Uterus (tissue), 4 donors: ENCODE results near the gene RSRC1. TPM values are rescaled to one million over a fixed set of nuclear protein-coding genes. Genes with fewer than 3 reads are reported as not detected.

Experiments used
- DNase-seq, 2 donors: peaks; one replicate each; pipeline ENCODE4 v3.0.0-alpha.2; 2019 to 2020
- H3K27ac ChIP-seq, 2 donors: fragments of 200-600 bp; sonication (generic); 1 replicate in 1 of 2; 2 replicates in 1 of 2; pipeline ENCODE4 v1.5.1; 2016 to 2018
- H3K27me3 ChIP-seq, 2 donors: fragments of 200-600 bp; sonication (generic); one replicate each; pipeline ENCODE4 v1.5.1; 2018 to 2019; ENCODE audit warnings: control low read depth in 1 of 2
- H3K36me3 ChIP-seq, 2 donors: fragments of 200-600 bp; sonication (generic); one replicate each; pipeline ENCODE4 v1.5.1; 2019; ENCODE audit warnings: control low read depth in 1 of 2
- H3K4me1 ChIP-seq, 2 donors: fragments of 200-600 bp; sonication (generic); one replicate each; pipeline ENCODE4 v1.5.1; 2018 to 2019; ENCODE audit warnings: control low read depth in 1 of 2
- H3K4me3 ChIP-seq, 2 donors: fragments of 200-600 bp; sonication (generic); 1 replicate in 1 of 2; 2 replicates in 1 of 2; pipeline ENCODE4 v1.5.1; 2018 to 2019; ENCODE audit warnings: mild to moderate bottlenecking in 1 of 2
- H3K9me3 ChIP-seq, 2 donors: fragments of 200-600 bp; sonication (generic); one replicate each; pipeline ENCODE4 v1.5.1; 2019; ENCODE audit warnings: control low read depth in 1 of 2
- CTCF ChIP-seq, 4 experiments: fragments of 200-600 bp in 2 of 4; fragments of 450-650 bp in 2 of 4; sonication (generic) in 2 of 4; IDR thresholded peaks; one replicate each; pipeline ENCODE4 v1.5.1; 2016 to 2019; ENCODE audit warnings: antibody characterized with exemption in 4 of 4, mild to moderate bottlenecking in 2 of 4, moderate library complexity in 1 of 4
- POLR2A ChIP-seq, 2 donors: fragments of 450-650 bp; IDR thresholded peaks; one replicate each; pipeline ENCODE4 v1.6.1; 2016; ENCODE audit warnings: antibody characterized with exemption in 2 of 2, mild to moderate bottlenecking in 1 of 2, moderate library complexity in 1 of 2
- intact Hi-C: fragments of 100-400 bp; cut with DNase I; formaldehyde crosslinking; loops from one replicate; pipeline ENCODE4 v1.15.1; 2023; ENCODE audit warnings: low total_unique reads
- total RNA-seq, 4 donors: library from RNA; depleted of rRNA in 3 of 4; stranded (reverse); fragments of >200 nt in 3 of 4; gene quantifications; one replicate each; pipeline versions ENCODE4 v1.1.0 to v1.2.4, GENCODE V29; 2014 to 2023
- donor health status: DM: yes; HTN: yes; CAD: no.

The RSRC1 gene
- total RNA-seq, 4 donors from 2014 or later = 24.1 to 128 (median 60.6) TPM

- Histone ChIP-seq H3K27ac (no peak overlapping the region), H3K27me3 (peaks cover 44 to 76% of the 10 kb centered on the region in 2 donors), H3K4me3 (peak overlapping the region in 1 of 2 donors; percentile 37), H3K4me1 (peaks cover 0 to 4% of the 10 kb centered on the region in 2 donors), H3K9me3 (no peaks in the 10 kb centered on the region), H3K36me3 (no peaks in the 10 kb centered on the region)
- intact Hi-C loops = no loop called here
- DNase-seq = peak; percentile 20 to 43
- no peak for TF ChIP-seq POLR2A (IDR thresholded peaks at IDR 0.05)
- TF ChIP-seq CTCF (IDR thresholded peaks at IDR 0.05) = no peak
These were observed 4.1 kb upstream of the RSRC1 start for GRCh38 chr3:158105710-158106253.

GRCh38 chr3:158106766-158107471 lies 3.0 kb upstream of the RSRC1 start:
- DNase-seq = peak in 1 of 2 donors; percentile 15
- Histone ChIP-seq H3K4me3 (peak overlapping the region in 1 of 2 donors; percentile 37), H3K27me3 (peaks cover 34 to 65% of the 10 kb centered on the region in 2 donors), H3K9me3 (no peaks in the 10 kb centered on the region), H3K27ac (no peak overlapping the region), H3K36me3 (no peaks in the 10 kb centered on the region), H3K4me1 (peaks cover 4 to 7% of the 10 kb centered on the region in 2 donors)
- intact Hi-C loops = no loop called here
- TF ChIP-seq POLR2A (IDR thresholded peaks at IDR 0.05) (no peak), CTCF (IDR thresholded peaks at IDR 0.05) (no peak)

GRCh38 chr3:158107605-158108444 lies 2.1 kb upstream of the RSRC1 start:
- Histone ChIP-seq H3K4me3 (no peak overlapping the region), H3K36me3 (no peaks in the 10 kb centered on the region), H3K27me3 (peaks cover 26 to 56% of the 10 kb centered on the region in 2 donors), H3K4me1 (peaks cover 4 to 9% of the 10 kb centered on the region in 2 donors), H3K9me3 (no peaks in the 10 kb centered on the region), H3K27ac (no peak overlapping the region)
- intact Hi-C loops = no loop called here
- no peak for TF ChIP-seq CTCF (IDR thresholded peaks at IDR 0.05)
- DNase-seq = no peak

GRCh38 chr3:158108445-158108985 lies 1.4 kb upstream of the RSRC1 start:
- TF ChIP-seq POLR2A (IDR thresholded peaks at IDR 0.05) (no peak), CTCF (IDR thresholded peaks at IDR 0.05) (no peak)
- DNase-seq = no peak
- peaks cover 19 to 49% of the 10 kb centered on the region in 2 donors for H3K27me3 ChIP-seq
- H3K4me3 ChIP-seq = no peak overlapping the region
- intact Hi-C loops = no loop called here
- H3K36me3 ChIP-seq = no peaks in the 10 kb centered on the region
- H3K4me1 ChIP-seq = peaks cover 0 to 9% of the 10 kb centered on the region in 2 donors
- H3K9me3 ChIP-seq = no peaks in the 10 kb centered on the region
- H3K27ac ChIP-seq = no peak overlapping the region
